Adrenal gland (tissue), 12 donors: Measurements from ENCODE around the gene RNF40. TPM values are rescaled to one million over a fixed set of nuclear protein-coding genes. Genes with fewer than 3 reads are reported as not detected.
A peak's percentile ranks its signal among the peaks of the same experiment; 100 is the strongest.

Experiments
- DNase-seq, 7 donors: peaks; one replicate each; pipeline ENCODE4 v3.0.0-alpha.2; 2019 to 2020
- H3K27ac ChIP-seq, 5 donors: fragments of 200-600 bp; sonication (generic) in 4 of 5; 1 replicate in 3 of 5; 2 replicates in 2 of 5; pipeline versions ENCODE4 v1.5.1 to v1.8.0; 2016 to 2020; ENCODE audit warnings: mild to moderate bottlenecking in 1 of 5
- H3K27me3 ChIP-seq: fragments of 200-600 bp; 2 replicates; pipeline ENCODE4 v1.8.0; 2021
- H3K36me3 ChIP-seq, 2 donors: fragments of 200-600 bp; replicated peaks in 1 of 2; 1 replicate in 1 of 2; 2 replicates in 1 of 2; pipeline versions ENCODE4 v1.5.1 to v1.8.0; 2018 to 2022
- H3K4me1 ChIP-seq, 2 donors: fragments of 200-600 bp; replicated peaks in 1 of 2; 1 replicate in 1 of 2; 2 replicates in 1 of 2; pipeline versions ENCODE4 v1.5.1 to v1.8.0; 2018 to 2021
- H3K4me3 ChIP-seq, 4 donors: fragments of 200-600 bp; sonication (generic) in 3 of 4; one replicate each; pipeline ENCODE4 v1.5.1; 2016 to 2018
- H3K9me3 ChIP-seq, 3 donors: fragments of 200-600 bp; sonication (generic) in 1 of 3; replicated peaks in 1 of 3; 1 replicate in 2 of 3; 2 replicates in 1 of 3; pipeline versions ENCODE4 v1.5.1 to v1.8.0; 2016 to 2021
- CTCF ChIP-seq, 6 experiments: fragments of 450-650 bp in 4 of 6; fragments of 200-600 bp in 2 of 6; sonication (generic) in 1 of 6; IDR thresholded peaks; 1 replicate in 5 of 6; 2 replicates in 1 of 6; pipeline versions ENCODE4 v1.5.1 to v1.8.0; 2016 to 2021; ENCODE audit warnings: antibody characterized with exemption in 6 of 6, mild to moderate bottlenecking in 2 of 6, moderate library complexity in 1 of 6
- POLR2A ChIP-seq, 2 donors: fragments of 450-650 bp; IDR thresholded peaks; one replicate each; pipeline ENCODE4 v1.6.1; 2017; ENCODE audit warnings: antibody characterized with exemption in 2 of 2, mild to moderate bottlenecking in 2 of 2, moderate library complexity in 1 of 2
- WGBS, 4 donors: extraction: QIAGEN DNeasy Blood & Tissue Kit in 2 of 4; methylation state at CpG; one replicate each; pipeline versions ENCODE4 v1.1.5 to v1.1.7; 2013 to 2017; 5-methylcytosine and 5-hydroxymethylcytosine counted together
- intact Hi-C, 2 donors: fragments of 100-400 bp; cut with DNase I; formaldehyde crosslinking; loops; one replicate each; pipeline versions ENCODE4 v1.14.1 to v1.15.0; 2022 to 2023
- polyA plus RNA-seq, 3 donors: library from polyadenylated mRNA; stranded (reverse); fragments of 200-250 nt in 2 of 3; fragments of 350-450 nt in 1 of 3; fragmentation: Illumina TruSeq in 1 of 3; extraction: RNeasy Lipid Tissue Mini Kit (QIAGEN cat#74804) in 1 of 3; gene quantifications; one replicate each; pipeline ENCODE4 v1.2.3, GENCODE V29; 2013 to 2014
- total RNA-seq, 9 donors: library from RNA; depleted of rRNA in 4 of 9; stranded (reverse); fragments of >200 nt in 4 of 9; fragments of 120-200 nt in 1 of 9; fragmentation: NEBNext Ultra II Directional in 1 of 9; extraction: Animal tissue kit (Norgen Biotek cat#: 25700) in 1 of 9; gene quantifications; one replicate each; pipeline versions ENCODE4 v1.1.0 to v1.2.4, GENCODE V29; 2013 to 2023
- donor health status: healthy with polysubstance abuse.
- donor health status: Bipolar disorder and iron deficiency.
- donor health status: DM: yes; HTN: yes; CAD: no.
- donor health status: DM: no; HTN: no; CAD: no.
- donor health status: DM: no; HTN: no; CAD: no.
- donor health status: DM: yes; HTN: yes; CAD: no.

RNF40 gene
- total and polyA plus RNA-seq, 12 donors: 86.9 to 164 (median 114) TPM

GRCh38 chr16:30720694-30721093 lies 41.4 kb upstream of the RNF40 start:
- Histone ChIP-seq H3K27me3 (no peaks in the 10 kb centered on the region), H3K4me1 (peaks cover 10 to 19% of the 10 kb centered on the region in 2 donors), H3K27ac (no peak overlapping the region), H3K9me3 (no peaks in the 10 kb centered on the region), H3K4me3 (no peak overlapping the region), H3K36me3 (peaks cover 0 to 99% of the 10 kb centered on the region in 2 donors)
- no peak for DNase-seq
- TF ChIP-seq CTCF (IDR thresholded peaks at IDR 0.05): no peak
- no peak for TF ChIP-seq POLR2A (IDR thresholded peaks at IDR 0.05)
- WGBS, 4 donors: 79 to 91% (median 83%) methylated on average over 8 to 9 of the region's 9 CpGs
- intact Hi-C loops: no loop called here

- Histone ChIP-seq H3K4me1 (peaks cover 10 to 18% of the 10 kb centered on the region in 2 donors), H3K27ac (no peak overlapping the region), H3K9me3 (no peaks in the 10 kb centered on the region), H3K36me3 (peaks cover 0 to 99% of the 10 kb centered on the region in 2 donors), H3K4me3 (no peak overlapping the region), H3K27me3 (no peaks in the 10 kb centered on the region)
- intact Hi-C loops: no loop called here
- TF ChIP-seq POLR2A (IDR thresholded peaks at IDR 0.05): no peak
- TF ChIP-seq CTCF (IDR thresholded peaks at IDR 0.05): no peak
- DNase-seq: no peak
- WGBS, 4 donors: 93 to 96% (median 95%) methylated on average over 8 of the region's 8 CpGs
Observed at GRCh38 chr16:30721167-30721566, 41.0 kb upstream of the RNF40 start.

DNA sequence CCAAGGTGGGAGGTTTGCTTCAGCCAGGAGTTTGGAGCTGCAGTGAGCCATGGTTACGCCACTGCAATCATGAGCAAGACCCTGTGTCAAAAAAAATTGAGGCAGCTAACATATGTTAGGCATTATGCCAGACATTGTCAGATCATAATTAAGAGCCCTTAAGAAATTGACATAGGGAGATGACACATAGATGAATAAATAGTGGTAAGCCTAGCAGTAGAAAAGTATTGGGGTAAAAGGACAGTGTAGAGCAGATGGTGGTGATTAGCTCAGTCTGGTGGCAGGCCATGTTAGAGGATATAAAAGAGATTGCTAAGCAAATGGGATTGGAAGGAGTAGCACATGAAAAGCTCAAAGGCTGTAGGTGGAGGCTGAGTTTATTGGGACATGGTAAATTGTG lies 40.5 kb upstream of the RNF40 start:
- DNase-seq: no peak

DNA sequence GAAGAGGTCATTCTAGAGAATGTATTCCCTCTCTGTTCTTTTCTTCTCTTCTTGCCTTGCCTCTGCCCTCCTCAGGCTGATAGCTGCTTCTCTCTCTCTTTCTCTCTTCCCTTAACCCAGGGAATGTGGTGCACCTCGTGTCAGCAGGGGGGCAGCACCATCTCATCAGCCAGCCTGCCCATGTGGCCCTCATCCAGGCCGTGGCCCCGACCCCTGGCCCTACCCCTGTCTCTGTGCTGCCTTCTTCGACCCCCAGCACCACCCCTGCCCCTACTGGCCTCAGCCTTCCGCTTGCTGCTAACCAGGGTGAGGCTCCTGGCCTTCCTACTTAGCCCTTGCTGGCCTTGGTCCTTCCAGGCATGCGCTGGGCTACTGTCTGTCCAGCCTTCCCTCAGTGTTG lies 39.7 kb upstream of the RNF40 start:
- no peak for DNase-seq
- intact Hi-C loops: no loop called here
- peaks cover 10 to 13% of the 10 kb centered on the region in 2 donors for H3K4me1 ChIP-seq
- no peak overlapping the region for H3K27ac ChIP-seq
- H3K27me3 ChIP-seq: no peaks in the 10 kb centered on the region
- 50 to 64% (median 61%) methylated on average over 6 of the region's 6 CpGs for WGBS, 4 donors
- no peak overlapping the region for H3K4me3 ChIP-seq
- peaks cover 0 to 97% of the 10 kb centered on the region in 2 donors for H3K36me3 ChIP-seq
- TF ChIP-seq CTCF (IDR thresholded peaks at IDR 0.05) (peak in 2 of 6 experiments; percentile 16 to 20), POLR2A (IDR thresholded peaks at IDR 0.05) (no peak)
- H3K9me3 ChIP-seq: no peaks in the 10 kb centered on the region

More for the DNA sequence above, 40.5 kb upstream of the RNF40 start:
- TF ChIP-seq CTCF (IDR thresholded peaks at IDR 0.05): no peak
- TF ChIP-seq POLR2A (IDR thresholded peaks at IDR 0.05): no peak
- Histone ChIP-seq H3K4me3 (no peak overlapping the region), H3K4me1 (peaks cover 10 to 17% of the 10 kb centered on the region in 2 donors), H3K36me3 (peaks cover 0 to 98% of the 10 kb centered on the region in 2 donors), H3K27ac (no peak overlapping the region), H3K9me3 (no peaks in the 10 kb centered on the region), H3K27me3 (no peaks in the 10 kb centered on the region)
- intact Hi-C loops: no loop called here
- WGBS, 4 donors: 88 to 100% (median 93%) methylated on average over 1 of the region's 1 CpG
